GM12872 (cell line): ENCODE measurements around the gene TGFB1.

Source experiments
- TF ChIP-seq, protein P1 (sequence below): IDR thresholded peaks from 3 replicates; pipeline ENCODE4 v1.5.1; 2011; ENCODE audit warnings: low read depth, mild to moderate bottlenecking, low read length, moderate library complexity; ENCODE audit not compliant: insufficient read depth

Gene TGFB1

GRCh38 chr19:41376998-41377365 is 23.3 kb upstream of the TGFB1 start:
- TF ChIP-seq, protein P1, sequence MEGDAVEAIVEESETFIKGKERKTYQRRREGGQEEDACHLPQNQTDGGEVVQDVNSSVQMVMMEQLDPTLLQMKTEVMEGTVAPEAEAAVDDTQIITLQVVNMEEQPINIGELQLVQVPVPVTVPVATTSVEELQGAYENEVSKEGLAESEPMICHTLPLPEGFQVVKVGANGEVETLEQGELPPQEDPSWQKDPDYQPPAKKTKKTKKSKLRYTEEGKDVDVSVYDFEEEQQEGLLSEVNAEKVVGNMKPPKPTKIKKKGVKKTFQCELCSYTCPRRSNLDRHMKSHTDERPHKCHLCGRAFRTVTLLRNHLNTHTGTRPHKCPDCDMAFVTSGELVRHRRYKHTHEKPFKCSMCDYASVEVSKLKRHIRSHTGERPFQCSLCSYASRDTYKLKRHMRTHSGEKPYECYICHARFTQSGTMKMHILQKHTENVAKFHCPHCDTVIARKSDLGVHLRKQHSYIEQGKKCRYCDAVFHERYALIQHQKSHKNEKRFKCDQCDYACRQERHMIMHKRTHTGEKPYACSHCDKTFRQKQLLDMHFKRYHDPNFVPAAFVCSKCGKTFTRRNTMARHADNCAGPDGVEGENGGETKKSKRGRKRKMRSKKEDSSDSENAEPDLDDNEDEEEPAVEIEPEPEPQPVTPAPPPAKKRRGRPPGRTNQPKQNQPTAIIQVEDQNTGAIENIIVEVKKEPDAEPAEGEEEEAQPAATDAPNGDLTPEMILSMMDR = no peak

DNA sequence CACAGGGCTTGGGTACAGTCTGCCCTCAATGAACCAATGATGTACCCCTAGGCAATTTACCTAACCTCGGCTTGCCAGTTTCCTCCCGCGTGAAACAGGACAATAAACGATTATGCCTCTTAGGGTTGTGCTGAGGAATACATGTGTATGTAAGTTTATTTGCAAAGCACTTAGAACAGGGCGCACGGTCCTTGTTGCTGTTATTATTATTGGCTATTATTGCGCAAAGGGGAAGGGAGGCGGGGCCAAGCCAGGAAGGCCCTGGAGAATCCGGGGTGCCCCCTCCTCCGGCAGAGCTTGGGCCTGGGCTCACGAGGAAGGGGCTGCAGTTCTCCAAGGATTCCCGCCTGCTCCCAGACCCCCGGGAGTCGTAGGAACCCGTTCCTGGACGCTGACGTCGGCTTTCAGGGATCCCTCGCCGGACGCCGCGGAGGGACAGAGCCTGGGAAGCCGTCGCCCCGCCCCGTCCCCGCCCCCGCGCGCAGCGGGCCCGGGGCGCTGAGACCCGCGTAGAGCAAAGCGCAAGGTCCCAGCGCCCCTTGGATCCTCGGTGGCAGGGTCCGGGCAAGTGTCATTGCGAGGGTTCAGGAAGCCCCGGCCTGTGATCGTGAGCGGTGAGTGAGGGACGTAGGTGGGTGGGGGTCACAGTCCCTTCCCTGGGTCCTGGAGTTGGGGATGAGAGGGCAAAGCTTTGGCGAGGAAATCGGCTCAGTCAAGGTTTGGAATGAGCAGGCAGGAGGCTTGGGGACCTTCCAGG is 22.7 kb upstream of the TGFB1 start, which contains the start of gene TMEM91:
Gene TMEM91, plus strand, starts transcription at position 293 of the 757 bp plus-strand sequence. CDS start 1,777 bp downstream, outside the sequence.
- TF ChIP-seq, protein P1 = no peak

DNA sequence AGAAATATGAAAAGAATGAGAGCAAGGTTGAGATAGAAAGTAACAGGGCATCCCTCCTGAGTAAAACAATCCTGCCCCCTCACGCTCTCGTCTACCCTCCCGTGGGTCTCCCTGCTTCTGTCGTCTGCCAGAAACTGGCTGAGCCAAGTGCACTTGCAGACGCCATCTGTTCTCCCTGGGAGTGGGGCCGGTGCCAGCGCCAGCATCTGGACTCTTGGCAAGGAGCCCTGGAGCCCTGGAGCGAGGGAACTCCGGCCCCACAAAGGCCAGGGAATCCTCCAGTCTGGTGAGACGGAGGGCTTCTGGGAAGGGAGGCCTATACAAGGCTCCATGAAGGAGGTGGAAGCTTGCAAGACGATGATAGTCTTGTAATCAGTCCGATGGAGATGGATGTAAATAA is 20.3 kb upstream of the TGFB1 start:
- TF ChIP-seq, protein P1 = no peak

DNA sequence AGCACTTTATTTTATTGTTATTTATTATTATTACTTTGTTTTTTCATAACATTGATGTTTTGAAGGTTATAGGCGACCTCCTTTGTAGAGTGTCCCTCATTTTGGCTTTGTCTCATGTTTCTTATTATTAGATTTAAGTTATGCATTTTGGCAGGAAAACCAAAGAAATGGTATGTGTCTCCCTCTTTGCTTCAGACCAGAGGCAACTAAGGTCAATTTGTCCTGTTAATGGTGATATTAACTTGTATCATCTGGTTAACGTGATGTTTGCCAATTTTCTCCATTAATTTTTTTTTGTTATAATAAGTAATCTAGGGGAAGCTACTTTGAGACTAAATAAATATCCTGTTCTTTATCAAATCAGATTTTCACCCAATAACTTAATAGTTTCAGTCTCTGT is 18.8 kb upstream of the TGFB1 start:
- TF ChIP-seq, protein P1 = no peak

- TF ChIP-seq, protein P1 = no peak
These were observed 17.8 kb upstream of the TGFB1 start for GRCh38 chr19:41371541-41371940.

DNA sequence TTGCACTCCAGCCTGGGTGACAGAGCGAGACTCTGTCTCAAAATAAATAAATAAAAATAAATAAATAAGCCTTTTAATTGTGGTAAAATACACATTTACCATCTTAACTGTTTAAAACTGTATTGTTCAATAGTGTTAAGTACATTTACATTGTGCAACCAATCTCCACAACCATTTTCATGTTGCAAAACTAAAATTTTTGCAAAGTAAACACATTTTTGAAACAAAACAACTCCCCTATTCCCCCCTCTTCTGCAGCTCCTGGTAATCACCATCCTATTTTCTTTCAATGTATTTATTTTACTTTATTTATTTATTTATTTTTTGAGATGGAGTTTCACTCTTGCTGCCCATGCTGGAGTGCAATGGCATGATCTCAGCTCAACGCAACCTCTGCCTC is 16.0 kb upstream of the TGFB1 start:
- TF ChIP-seq, protein P1 = no peak

GRCh38 chr19:41367848-41368301 is 14.2 kb upstream of the TGFB1 start:
- TF ChIP-seq, protein P1 = no peak
